ENCODE data around the gene ACADS. TPM values are rescaled to one million over a fixed set of nuclear protein-coding genes. Genes with fewer than 3 reads are reported as not detected.
"Not testable (repeated sequence)": the region's sequence is repeated elsewhere in the genome, so short reads cannot be mapped to it uniquely, and the experiment has no call there.

Gene ACADS
- polyA plus RNA-seq, 1 donor from 2014 or later = 3.6 TPM

- Histone ChIP-seq H3K79me2 (replicated peaks; ENCODE audit: insufficient read depth, low read length) (no peaks in the 10 kb centered on the region), H3K9ac (ENCODE audit: low read length) (no peak overlapping the region), H3F3A (ENCODE audit: insufficient read depth, low read length, poor library complexity, severe bottlenecking) (no peaks in the 10 kb centered on the region), H3K36me3 (ENCODE audit: insufficient read depth, low read length) (no peaks in the 10 kb centered on the region), H4K20me1 (ENCODE audit: insufficient read depth) (no peaks in the 10 kb centered on the region), H3K27me3 (ENCODE audit: insufficient read depth, low read depth, low read length) (no peaks in the 10 kb centered on the region), H3K27ac (ENCODE audit: low read length) (no peak overlapping the region), H3K4me2 (ENCODE audit: low read length) (no peak overlapping the region), H2AFZ (ENCODE audit: low read depth, low read length) (no peak overlapping the region), H3K4me3 (ENCODE audit: low read length) (no peak overlapping the region), H3K9me2 (ENCODE audit: insufficient read depth, low read length) (no peaks in the 10 kb centered on the region), H3K9me3 (ENCODE audit: low read length) (no peaks in the 10 kb centered on the region)
- TF ChIP-seq TAF1 (IDR thresholded peaks at IDR 0.05; ENCODE audit: low read depth) (no peak), SMC3 (conservative IDR thresholded peaks at IDR 0.05; ENCODE audit: poor library complexity) (no peak), MXI1 (conservative IDR thresholded peaks at IDR 0.05; ENCODE audit: poor library complexity, severe bottlenecking) (no peak), EZH2 (IDR thresholded peaks at IDR 0.05; ENCODE audit: borderline replicate concordance, insufficient read depth, low read length, poor library complexity, severe bottlenecking) (no peak), EP300 (conservative IDR thresholded peaks at IDR 0.05; ENCODE audit: poor library complexity, severe bottlenecking) (no peak), CTCF (IDR thresholded peaks at IDR 0.05; ENCODE audit: poor library complexity, severe bottlenecking) (no peak)
These were observed 826 bp downstream of the ACADS start for GRCh38 chr12:120726510-120726793.

- no peak overlapping the region for H3K4me2 ChIP-seq (ENCODE audit: low read length)
- no peak overlapping the region for H3K9ac ChIP-seq (ENCODE audit: low read length)
- H3K79me2 ChIP-seq (replicated peaks; ENCODE audit: insufficient read depth, low read length) = no peaks in the 10 kb centered on the region
- H3K4me3 ChIP-seq (ENCODE audit: low read length) = no peak overlapping the region
- TF ChIP-seq SMC3 (conservative IDR thresholded peaks at IDR 0.05; ENCODE audit: poor library complexity) (no peak), RAD21 (conservative IDR thresholded peaks at IDR 0.05) (no peak), EZH2 (IDR thresholded peaks at IDR 0.05; ENCODE audit: borderline replicate concordance, insufficient read depth, low read length, poor library complexity, severe bottlenecking) (no peak), EP300 (conservative IDR thresholded peaks at IDR 0.05; ENCODE audit: poor library complexity, severe bottlenecking) (no peak), POLR2AphosphoS5 (IDR thresholded peaks at IDR 0.05) (no peak), TAF1 (IDR thresholded peaks at IDR 0.05; ENCODE audit: low read depth) (no peak), REST (IDR thresholded peaks at IDR 0.05; ENCODE audit: borderline replicate concordance) (no peak), MXI1 (conservative IDR thresholded peaks at IDR 0.05; ENCODE audit: poor library complexity, severe bottlenecking) (no peak)
- no peaks in the 10 kb centered on the region for H3K9me3 ChIP-seq (ENCODE audit: low read length)
- no peaks in the 10 kb centered on the region for H3F3A ChIP-seq (ENCODE audit: insufficient read depth, low read length, poor library complexity, severe bottlenecking)
- no peak overlapping the region for H3K27ac ChIP-seq (ENCODE audit: low read length)
- H4K20me1 ChIP-seq (ENCODE audit: insufficient read depth) = no peaks in the 10 kb centered on the region
- no peaks in the 10 kb centered on the region for H3K9me2 ChIP-seq (ENCODE audit: insufficient read depth, low read length)
- no peak overlapping the region for H2AFZ ChIP-seq (ENCODE audit: low read depth, low read length)
- H3K27me3 ChIP-seq (ENCODE audit: insufficient read depth, low read depth, low read length) = no peaks in the 10 kb centered on the region
- H3K36me3 ChIP-seq (ENCODE audit: insufficient read depth, low read length) = no peaks in the 10 kb centered on the region
These were observed 1.3 kb downstream of the ACADS start for GRCh38 chr12:120726961-120727360.

- not testable (repeated sequence) for H3K79me2 ChIP-seq (replicated peaks; ENCODE audit: insufficient read depth, low read length); H3F3A ChIP-seq (ENCODE audit: insufficient read depth, low read length, poor library complexity, severe bottlenecking); H3K9ac ChIP-seq (ENCODE audit: low read length); H2AFZ ChIP-seq (ENCODE audit: low read depth, low read length); H3K27ac ChIP-seq (ENCODE audit: low read length); H3K9me2 ChIP-seq (ENCODE audit: insufficient read depth, low read length); H3K27me3 ChIP-seq (ENCODE audit: insufficient read depth, low read depth, low read length); H3K4me2 ChIP-seq (ENCODE audit: low read length); H3K9me3 ChIP-seq (ENCODE audit: low read length); H3K36me3 ChIP-seq (ENCODE audit: insufficient read depth, low read length); H3K4me3 ChIP-seq (ENCODE audit: low read length); H4K20me1 ChIP-seq (ENCODE audit: insufficient read depth)
These were observed 6.6 kb downstream of the ACADS start for GRCh38 chr12:120732198-120732597.

All from neural cell (in vitro differentiated cells).